HG02610 (cell line): ENCODE results near the gene STX2.
"Not testable (repeated sequence)": the region's sequence is repeated elsewhere in the genome, so short reads cannot be mapped to it uniquely, and the experiment has no call there.

Experiments used
- ATAC-seq: cut with Tn5 transposase; IDR thresholded peaks from one replicate; pipeline ENCODE4 v1.9.1; 2021; ENCODE audit warnings: mild to moderate bottlenecking, moderate library complexity; ENCODE audit not compliant: unreplicated experiment

STX2 gene

DNA sequence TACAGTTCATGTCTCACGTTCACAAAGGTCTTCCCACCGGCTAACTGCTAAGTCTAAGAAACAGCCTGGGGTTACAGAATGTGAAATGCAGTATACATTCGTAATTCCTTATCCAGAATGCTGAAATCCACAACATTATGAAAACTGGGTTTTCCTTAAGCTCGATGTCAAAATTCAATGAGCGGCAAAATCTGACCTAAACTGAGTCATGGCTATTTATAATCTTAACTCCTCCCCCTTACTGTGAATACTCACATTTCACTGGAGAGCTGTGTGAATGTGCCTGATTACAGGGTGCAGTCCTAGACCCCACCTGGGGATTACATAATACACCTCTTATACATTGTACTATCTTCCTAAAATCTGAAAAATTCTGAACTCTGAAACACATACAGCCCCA is 35.3 kb downstream of the STX2 start:
- no peak for ATAC-seq

DNA sequence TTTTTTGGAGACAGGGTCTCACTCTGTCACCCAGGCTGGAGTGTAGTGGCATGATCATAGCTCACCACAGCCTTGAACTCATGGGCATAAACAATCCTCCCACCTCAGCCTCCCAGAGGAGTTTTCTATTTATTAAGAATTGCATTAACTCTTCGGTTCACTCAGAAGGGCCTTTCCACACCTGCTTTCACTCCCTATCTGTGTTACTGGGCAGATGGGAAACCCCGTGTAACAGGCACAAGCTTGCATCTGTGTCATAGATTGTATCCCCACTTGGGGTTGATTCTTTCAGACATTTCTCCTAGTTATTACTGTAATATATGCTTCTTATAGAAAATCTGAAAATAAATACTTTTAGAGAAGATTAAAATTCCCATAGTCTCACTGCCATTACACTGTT is 38.7 kb downstream of the STX2 start:
- peak; percentile 55 for ATAC-seq

DNA sequence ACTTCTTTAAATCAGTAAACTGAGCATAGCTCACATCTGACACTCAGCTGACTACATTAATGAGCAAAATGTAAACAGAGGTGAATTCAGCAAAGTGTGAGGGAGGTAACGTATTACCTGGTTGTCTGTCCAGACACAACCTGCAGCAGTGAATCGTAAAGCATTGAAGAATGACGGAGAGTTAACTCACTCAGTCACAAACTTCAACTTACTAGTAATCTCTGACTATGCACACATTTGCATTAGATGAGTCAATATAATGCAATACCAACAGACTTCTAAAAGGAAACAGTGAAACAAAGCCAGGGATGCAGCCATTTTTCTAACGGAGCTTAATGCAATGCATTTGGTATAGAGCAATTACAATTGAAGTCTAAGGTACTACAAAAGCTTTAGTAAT is 40.0 kb downstream of the STX2 start:
- ATAC-seq, result no peak

DNA sequence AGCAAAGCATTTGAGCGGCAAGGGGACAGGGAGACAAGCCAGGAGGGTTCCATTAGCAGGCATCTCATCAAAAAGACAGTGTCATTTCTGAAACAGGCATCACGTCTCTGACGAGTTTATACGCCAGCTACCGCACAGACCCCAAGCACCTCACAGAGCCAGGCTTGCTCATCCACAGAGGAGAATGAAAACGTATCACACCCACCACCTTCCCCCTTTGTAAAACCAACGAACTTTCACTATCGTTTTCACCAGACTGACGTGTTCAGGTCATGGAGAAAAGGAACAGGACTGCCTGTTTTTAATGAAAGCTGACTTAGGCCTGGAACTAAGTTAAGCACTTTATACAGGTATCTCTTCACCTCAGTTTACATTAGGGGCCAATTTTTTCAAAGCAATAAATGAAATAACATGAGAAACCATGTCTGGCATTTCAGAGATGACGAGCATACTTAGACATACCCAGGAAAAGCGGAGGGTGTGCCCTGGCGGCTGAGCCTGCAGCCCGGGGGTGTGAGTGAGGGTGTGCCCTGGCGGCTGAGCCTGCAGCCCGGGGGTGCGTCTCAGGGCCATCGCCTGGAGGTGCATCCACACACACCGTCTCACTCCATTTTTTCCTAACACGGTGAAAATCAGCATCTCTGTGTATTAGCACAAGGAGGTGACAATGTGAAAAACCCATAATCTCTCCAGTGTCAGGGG is 41.9 kb downstream of the STX2 start:
- ATAC-seq, result peak; percentile 75

DNA sequence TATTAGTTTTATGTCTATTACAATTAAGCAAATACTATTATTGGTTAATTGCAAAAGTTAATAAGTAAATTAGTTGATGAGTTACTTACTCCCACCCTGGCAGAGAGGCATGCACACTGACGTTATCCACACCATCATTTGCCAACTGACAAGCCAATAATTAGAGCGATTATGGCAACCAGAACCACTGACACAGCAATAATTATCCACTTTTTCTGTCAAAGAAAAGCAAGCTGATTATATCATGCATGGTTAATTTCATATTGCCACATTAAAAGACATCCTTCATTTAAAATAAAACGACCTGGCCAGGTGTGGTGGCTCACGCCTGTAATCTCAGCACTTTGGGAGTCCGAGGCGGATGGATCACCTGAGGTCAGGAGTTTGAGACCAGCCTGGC is 43.1 kb downstream of the STX2 start:
- ATAC-seq, result no peak

DNA sequence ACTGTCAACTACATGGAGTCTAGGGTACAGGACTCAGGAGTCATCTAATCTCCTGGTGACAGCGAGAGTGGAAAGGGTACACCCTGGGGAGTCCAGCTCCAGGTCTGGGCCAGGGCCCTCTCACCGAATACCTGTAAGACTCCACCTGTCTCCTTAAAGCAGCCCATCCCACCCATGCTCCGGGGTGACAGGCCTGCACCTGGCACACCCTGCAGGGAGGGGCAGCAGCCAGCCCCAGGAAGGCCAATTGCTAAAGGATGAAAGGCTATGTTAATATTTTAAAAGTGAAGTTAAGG is 45.5 kb downstream of the STX2 start:
- no peak for ATAC-seq

DNA sequence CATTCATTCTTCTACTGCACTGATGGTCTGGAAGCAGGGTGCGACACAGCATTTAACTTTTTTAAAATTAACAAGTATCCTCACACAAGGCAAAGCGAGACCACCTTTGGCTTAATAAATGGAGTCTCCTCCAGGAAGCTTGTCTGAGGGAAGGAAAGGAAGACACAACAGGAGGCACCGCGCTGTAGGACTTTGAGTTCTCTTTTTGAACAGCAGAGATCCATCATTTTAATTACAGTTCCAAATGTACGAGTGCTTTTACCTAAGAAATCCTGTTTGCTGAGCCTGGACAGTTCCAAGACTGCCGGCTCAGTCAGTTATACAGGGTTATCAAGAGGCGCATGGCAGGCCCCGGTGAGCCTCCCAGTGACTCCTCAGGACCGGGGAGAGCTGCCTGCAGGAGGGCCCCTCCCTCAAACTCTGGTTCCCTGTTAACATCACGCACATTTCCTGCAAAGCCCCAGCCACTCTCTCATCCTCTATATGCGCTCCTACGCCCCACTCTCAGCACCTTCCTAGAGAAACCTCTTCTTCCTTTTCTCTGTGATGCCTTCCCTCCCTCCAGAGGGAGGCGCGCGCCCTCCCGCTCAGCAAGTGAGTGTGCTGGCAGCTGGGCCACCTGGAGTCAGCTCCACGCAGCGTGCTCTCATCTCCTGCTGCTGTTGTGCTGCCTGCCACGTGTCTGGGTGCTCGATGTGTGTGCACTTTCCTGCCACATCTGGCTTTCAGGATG is 46.1 kb downstream of the STX2 start:
- ATAC-seq, result no peak

DNA sequence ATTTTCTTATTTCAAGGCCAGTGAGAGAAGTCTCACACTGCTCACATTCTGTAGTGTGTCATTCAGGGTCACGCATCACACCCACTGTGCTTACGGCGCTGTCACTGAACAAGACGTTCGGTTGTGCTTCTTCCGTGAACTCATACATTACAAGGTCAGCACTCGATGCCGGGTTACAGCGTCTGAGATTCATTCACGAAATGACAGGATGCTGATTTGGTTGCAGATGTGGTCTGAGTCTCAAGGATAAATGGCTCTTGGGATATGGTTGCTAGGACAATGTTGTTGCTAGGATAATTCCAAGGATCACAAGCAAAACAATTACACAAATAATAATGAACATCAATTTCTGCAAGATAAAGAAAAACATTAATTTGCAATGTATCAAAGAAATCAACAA is 47.4 kb downstream of the STX2 start:
- no peak for ATAC-seq

DNA sequence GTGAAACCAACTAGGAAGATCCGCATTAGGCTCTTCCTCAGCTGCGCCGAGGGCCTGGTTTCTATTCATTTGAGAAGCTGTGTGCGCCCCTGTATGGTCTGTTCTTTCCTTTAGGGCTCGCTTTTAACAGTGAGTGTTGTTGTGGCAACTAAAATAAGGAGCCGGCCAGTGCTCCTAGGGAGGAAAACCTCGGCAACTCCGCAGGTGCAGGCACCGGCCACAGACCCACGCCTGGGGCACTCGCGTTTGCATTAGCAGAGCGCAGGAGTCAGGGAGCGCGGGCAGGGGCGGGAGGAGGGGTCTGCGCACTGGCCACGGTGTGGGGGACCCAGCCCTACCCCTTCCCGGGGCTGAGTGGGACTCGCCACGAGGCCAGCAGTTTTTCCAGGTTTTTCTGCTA is 50.5 kb downstream of the STX2 start:
- ATAC-seq, result no peak

DNA sequence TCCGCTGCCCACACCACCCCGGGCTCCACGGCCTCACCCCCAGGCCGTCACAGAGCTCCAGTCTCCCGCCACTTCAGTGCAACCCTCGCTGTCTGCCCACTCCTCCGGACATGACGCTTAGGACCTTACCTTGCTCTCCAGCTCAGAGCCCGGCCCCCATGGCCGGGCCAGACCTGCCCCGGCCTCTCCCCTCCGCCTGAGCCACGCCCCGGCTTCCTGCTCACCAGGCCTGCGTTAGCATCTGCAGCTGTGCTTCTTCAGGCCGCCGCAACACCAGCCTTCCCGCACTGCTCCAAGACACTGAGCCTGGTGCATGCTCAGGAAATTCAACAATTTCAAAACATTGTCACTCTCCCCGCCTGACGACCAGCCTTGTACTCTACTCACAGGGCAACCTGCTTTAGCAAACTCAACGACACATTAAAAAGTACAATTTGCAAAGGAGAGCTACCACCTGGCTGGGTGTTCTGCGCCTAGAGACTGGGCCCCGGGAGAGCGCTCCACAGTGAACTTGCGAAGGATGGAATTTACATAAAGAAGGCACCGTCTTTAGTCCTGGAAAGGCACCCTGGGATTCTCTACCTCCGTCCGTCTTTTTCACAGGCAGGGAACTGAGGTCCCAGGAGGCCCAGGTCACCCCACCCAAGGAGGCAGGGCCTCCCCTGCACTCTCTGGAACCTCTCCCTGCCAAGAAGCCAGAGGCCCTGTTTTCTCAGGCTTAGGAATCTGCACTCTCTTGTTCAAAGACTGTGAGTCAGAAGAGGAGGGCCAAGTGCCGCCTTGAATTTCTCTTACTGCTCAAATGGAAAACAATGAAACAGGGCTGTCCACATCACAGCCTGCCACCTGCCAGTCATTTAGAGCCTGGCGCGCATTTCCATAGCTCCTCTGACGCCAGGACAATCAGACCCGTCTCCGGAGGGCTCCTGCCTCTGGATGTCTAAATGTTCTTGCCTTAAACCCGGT is 51.3 kb downstream of the STX2 start:
- no peak for ATAC-seq

DNA sequence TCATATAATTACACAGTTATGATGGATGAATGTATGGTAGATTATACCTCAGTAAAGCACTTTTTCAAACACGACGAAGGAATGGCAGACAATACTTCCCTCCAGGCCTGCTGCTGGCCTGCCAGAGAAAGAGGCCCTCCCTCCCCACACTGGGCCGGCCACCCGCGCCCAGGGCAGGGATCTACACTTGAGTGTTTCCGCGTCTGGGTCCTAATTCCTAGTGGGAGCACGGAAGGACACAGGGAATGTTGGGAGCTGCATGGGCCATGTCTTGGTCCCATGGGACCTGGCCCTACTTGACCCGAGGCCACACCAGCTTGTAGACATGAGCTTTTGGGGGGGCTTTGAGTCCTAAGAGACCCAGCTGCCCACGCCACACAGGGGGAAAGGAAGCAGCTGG is 52.0 kb downstream of the STX2 start:
- ATAC-seq, result no peak

DNA sequence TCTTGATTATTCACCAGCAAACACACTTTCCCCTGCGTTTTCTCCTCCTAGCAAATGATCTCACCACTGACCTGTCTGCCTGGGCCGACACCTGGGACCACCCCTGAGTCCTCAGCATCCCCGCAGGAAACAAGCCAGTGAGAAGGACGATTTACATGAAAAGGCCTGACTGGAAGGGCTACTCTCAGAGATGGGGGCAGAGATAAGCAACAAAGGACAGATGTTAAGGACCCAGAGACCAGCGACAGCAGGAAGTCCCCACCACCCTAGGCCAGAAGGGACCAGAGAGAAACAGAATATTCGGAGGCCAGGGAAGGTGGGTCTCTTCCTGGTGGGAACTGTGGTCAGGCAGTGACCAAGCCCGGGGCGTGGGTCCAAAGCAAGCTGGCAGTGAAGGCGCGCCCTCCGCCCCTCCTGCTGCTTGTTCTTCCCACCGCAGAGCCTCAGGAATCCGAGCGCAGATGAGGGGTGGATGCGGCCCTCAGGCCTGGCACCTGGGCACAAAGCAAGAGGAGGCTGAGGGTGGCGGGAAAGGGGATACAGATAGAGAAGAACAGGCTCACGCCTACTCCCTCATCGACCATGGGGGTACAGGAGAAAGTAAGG is 55.8 kb downstream of the STX2 start:
- ATAC-seq, result no peak

DNA sequence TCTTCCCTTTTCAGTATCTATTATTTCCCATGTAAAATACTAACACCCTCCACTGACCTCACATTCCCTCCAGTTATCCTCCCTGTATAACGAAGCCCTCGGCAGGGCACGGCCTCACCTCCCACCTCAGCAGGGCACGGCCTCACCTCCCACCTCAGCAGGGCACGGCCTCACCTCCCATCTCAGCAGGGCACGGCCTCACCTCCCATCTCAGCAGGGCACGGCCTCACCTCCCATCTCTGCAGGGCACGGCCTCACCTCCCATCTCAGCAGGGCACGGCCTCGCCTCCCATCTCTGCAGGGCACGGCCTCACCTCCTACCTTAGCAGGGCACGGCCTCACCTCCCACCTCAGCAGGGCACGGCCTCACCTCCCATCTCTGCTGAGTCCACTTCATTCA is 56.8 kb downstream of the STX2 start:
- not testable (repeated sequence) for ATAC-seq

DNA sequence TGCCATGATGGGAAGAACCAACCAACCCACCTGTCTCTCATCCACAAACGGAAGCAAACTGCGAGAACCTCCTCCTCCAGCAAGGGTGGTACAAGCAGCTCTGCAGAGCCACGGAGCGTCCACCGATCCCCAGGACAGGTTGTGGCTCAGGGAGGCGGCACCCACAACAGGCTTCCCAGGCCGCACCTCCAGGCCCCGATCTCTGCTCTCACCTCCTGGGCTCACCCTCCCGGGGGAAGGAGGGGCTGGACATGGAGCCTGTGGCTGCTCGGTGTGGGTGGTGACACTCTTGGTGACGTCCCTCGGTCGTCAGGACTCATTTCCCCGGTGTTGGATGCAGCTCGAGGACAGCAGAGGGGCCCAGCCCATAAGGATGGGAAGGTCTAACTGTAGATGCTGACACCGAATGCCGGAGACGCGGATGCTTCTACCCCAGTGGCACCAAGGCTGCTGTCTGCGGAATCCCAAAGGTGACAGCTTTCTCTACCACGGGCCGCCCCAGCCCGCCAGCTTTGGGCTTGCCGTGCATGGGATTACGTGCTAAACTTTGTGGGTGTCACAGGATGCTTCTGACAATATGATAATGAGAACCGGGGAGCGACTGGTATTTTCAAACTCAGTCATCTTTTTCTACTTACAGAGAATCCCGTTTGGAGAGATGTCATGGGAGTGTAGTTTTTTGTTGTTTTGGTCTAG is 58.0 kb downstream of the STX2 start:
- ATAC-seq, result no peak

DNA sequence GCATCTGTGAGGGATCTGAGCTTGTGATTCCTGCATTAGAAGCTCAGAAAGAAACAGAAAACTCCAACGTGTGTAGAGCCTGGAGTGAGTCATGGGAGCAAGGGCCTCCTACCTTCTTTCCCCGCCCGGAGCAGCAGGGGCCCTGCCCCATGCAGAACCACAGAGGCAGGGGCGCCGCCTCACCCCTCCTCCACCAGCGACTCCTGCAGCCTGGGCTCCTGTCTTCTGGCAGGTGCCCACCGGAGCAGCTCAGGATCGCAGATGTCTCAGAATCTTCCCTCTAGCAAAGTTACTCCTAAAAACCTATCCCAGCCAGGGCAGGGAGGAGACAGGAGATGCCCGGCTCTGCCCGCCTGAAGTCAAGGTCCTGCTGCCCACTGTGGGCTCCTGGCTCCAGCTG is 58.7 kb downstream of the STX2 start:
- no peak for ATAC-seq

DNA sequence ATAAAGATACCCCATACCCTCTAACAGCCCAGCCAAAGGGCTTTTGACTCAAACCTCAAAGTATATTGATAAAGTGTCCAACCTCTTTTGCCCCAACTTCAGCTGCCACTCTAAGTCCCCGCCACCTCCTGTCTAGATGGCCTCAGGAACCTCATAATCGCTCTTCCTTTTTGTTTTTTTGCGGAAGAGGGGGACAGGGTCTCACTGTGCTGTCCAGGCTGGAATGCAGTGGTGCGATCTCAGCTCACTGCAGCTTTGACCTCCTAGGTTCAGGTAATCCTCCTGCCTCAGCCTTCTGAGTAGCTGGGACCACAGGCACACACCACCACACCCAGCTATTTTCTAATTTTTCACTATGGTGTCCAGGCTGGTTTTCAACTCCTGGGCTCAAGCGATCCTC is 60.3 kb downstream of the STX2 start:
- ATAC-seq, result no peak

DNA sequence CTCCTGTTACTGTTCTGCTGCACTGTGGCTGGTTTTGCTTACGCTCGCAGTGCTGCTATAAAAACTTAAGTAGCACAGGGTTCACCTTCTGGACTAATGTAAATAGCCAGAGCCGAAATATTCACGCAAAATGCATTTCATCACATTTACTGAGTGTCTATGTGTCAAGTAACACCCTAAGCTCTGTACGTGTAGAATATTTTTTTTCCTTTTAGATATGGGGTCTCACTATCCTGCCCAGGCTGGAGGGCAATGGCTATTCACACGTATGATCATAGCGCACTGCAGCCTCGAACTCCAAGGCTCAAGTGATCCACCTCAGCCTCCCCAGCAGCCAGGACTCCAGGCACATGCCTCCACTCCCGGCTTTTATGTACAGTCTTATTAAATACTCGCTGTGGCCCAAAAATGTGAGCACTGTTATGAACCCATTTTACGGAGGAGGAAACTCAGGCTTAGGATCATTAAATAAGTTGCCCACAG is 62.2 kb downstream of the STX2 start:
- ATAC-seq, result no peak

DNA sequence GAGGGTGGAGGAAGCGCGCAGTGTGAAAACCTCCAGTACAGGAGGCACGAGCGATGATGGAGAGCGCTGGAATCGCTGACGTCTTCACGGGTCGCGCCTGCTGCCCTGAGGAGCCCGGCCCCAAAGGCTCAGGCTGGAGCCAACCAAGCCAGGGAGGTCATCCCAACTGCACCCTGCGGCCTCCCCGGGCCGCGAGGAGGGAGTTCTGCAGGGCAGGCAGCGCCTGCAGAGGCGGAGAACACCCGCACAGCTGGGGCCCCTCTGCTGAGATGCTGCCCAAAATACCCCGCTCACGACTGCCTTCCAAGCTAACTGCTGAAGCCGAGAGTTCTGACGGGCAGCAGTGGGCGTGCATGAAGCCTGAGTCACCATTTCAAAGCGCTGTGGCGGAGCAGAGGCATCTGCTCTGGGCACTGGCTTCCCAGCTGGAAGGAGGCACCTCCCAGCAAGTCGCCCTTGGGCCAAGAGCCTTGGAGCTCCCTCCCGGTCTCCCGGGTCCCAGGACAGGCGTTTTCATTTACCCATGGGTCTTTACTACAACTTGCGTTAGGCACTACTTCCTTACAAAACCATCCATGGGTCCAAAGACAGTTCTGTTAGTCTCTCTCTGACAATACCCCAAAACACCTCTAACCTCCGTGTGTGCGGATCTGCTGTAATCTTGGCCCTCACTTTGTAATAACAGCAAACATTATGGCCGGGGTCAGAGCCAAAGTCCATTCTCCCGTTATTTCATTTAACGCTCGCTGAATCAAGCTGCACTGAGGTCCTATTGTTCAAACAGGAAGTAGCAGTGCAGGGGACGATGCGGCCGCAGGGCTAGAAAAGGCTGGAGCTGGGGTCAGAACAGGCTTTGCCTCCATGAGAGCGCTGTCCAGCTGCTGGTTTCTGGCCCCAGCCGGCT is 62.8 kb downstream of the STX2 start:
- no peak for ATAC-seq

DNA sequence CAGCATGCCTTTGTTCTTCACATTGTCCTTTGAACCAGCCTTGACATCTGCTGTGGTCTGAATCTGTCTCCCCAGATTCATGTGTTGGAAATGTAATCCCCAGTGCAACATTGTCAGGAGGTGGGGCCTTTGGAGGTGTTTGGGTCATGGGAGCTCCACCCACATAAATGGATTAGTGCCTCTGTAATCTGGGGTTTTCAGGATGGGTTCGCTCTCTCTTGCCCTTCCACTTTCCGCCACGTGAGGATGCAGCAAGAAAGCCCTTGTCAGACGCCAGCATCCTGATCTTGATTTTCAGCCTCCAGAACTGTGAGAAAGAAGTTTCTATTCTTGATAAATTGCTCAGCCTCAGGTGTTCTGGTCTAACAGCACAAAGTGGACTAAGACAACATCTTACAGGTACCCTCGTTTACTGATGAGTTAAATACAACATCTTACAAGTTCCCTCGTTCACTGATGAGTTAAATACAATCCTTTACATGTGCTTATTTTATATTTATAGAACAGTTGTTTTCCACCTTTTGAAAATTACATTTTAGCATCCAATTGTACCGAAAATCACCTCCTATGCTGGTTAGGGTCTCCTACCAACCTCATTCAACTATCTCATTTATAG is 68.5 kb downstream of the STX2 start:
- ATAC-seq, result no peak
